ENCODE results near the gene TRRAP.

- TF ChIP-seq, protein P1, sequence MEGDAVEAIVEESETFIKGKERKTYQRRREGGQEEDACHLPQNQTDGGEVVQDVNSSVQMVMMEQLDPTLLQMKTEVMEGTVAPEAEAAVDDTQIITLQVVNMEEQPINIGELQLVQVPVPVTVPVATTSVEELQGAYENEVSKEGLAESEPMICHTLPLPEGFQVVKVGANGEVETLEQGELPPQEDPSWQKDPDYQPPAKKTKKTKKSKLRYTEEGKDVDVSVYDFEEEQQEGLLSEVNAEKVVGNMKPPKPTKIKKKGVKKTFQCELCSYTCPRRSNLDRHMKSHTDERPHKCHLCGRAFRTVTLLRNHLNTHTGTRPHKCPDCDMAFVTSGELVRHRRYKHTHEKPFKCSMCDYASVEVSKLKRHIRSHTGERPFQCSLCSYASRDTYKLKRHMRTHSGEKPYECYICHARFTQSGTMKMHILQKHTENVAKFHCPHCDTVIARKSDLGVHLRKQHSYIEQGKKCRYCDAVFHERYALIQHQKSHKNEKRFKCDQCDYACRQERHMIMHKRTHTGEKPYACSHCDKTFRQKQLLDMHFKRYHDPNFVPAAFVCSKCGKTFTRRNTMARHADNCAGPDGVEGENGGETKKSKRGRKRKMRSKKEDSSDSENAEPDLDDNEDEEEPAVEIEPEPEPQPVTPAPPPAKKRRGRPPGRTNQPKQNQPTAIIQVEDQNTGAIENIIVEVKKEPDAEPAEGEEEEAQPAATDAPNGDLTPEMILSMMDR (IDR thresholded peaks at IDR 0.05) = no peak
- TF ChIP-seq POLR2AphosphoS5 (IDR thresholded peaks at IDR 0.05) (no peak), POLR2A (IDR thresholded peaks at IDR 0.05) (no peak)
Observed at GRCh38 chr7:98991141-98991540, 112.8 kb downstream of the TRRAP start.
